WTC11 (cell line): ENCODE results near the gene GSTO2. TPM values are rescaled to one million over a fixed set of nuclear protein-coding genes. Genes with fewer than 3 reads are reported as not detected.
A peak's percentile ranks its signal among the peaks of the same experiment; 100 is the strongest.

Source experiments
- ATAC-seq: fragments of 200-7000 bp; cut with Tn5 transposase; 2 replicates; pipeline ENCODE4 v1.10.0; 2021; ENCODE audit warnings: mild to moderate bottlenecking, moderate library complexity
- CTCF ChIA-PET: fragments of 300-600 bp; sonication (Branson Sonifier 250); formaldehyde crosslinking; loops from one replicate; lab custom pipeline; 2021; ENCODE audit warnings: antibody characterized with exemption; lab: Charles Lee
- POLR2A ChIA-PET: fragments of 350-600 bp; sonication (Branson Sonifier 250); formaldehyde crosslinking; loops from one replicate; lab custom pipeline; 2021; ENCODE audit warnings: antibody characterized with exemption; lab: Charles Lee
- DNase-seq: peaks from one replicate; pipeline ENCODE4 v3.0.0; 2021; ENCODE audit warnings: low spot score
- H3K27ac Mint-ChIP-seq: 2 replicates; pipeline ENCODE4 v1.8.0; 2021; ENCODE audit warnings: mixed read lengths
- H3K27me3 Mint-ChIP-seq: 2 replicates; pipeline ENCODE4 v1.8.0; 2021; ENCODE audit warnings: low read depth, mild to moderate bottlenecking, moderate library complexity, mixed read lengths
- H3K36me3 Mint-ChIP-seq: 2 replicates; pipeline ENCODE4 v1.8.0; 2021; ENCODE audit warnings: mixed read lengths
- H3K4me1 Mint-ChIP-seq: 2 replicates; pipeline ENCODE4 v1.8.0; 2022; ENCODE audit warnings: mixed read lengths
- H3K4me3 Mint-ChIP-seq: 2 replicates; pipeline ENCODE4 v1.8.0; 2021; ENCODE audit warnings: mild to moderate bottlenecking, moderate library complexity, mixed read lengths
- H3K9me3 Mint-ChIP-seq: 2 replicates; pipeline ENCODE4 v1.8.0; 2021; ENCODE audit warnings: mixed read lengths
- ATF1 ChIP-seq: sonication (generic); formaldehyde crosslinking; IDR thresholded peaks from 2 replicates; pipeline ENCODE4 v1.8.1; 2023; ENCODE audit warnings: mild to moderate bottlenecking, moderate library complexity, missing genetic modification reagents
- ATF2 ChIP-seq: sonication (generic); formaldehyde crosslinking; IDR thresholded peaks from 2 replicates; pipeline ENCODE4 v1.8.1; 2022; ENCODE audit warnings: low read depth, missing genetic modification reagents, borderline replicate concordance
- CTCF ChIP-seq: fragments of 200-600 bp; IDR thresholded peaks from 2 replicates; pipeline ENCODE4 v1.8.0; 2022; ENCODE audit warnings: antibody characterized with exemption
- E2F5 ChIP-seq: sonication (generic); formaldehyde crosslinking; IDR thresholded peaks from 2 replicates; pipeline ENCODE4 v1.8.1; 2022; ENCODE audit warnings: mild to moderate bottlenecking, moderate library complexity, missing genetic modification reagents
- FOXP1 ChIP-seq: sonication (generic); formaldehyde crosslinking; IDR thresholded peaks from 2 replicates; pipeline ENCODE4 v1.8.0; 2022; ENCODE audit warnings: missing genetic modification reagents, mild to moderate bottlenecking, moderate library complexity, borderline replicate concordance
- FOXP4 ChIP-seq: sonication (generic); formaldehyde crosslinking; IDR thresholded peaks from 2 replicates; pipeline ENCODE4 v1.8.0; 2022; ENCODE audit warnings: mild to moderate bottlenecking, missing genetic modification reagents
- GRHL2 ChIP-seq: fragments of 250-450 bp; sonication (Bioruptor Pico); IDR thresholded peaks from 2 replicates; pipeline ENCODE4 v1.8.0; 2022; ENCODE audit warnings: mild to moderate bottlenecking, moderate library complexity; ENCODE audit not compliant: insufficient replicate concordance, severe bottlenecking
- NFATC4 ChIP-seq: fragments of 250-450 bp; sonication (Bioruptor Pico); IDR thresholded peaks from 2 replicates; pipeline ENCODE4 v1.9.0; 2021; ENCODE audit warnings: mild to moderate bottlenecking
- NR1H2 ChIP-seq: sonication (generic); formaldehyde crosslinking; IDR thresholded peaks from 2 replicates; pipeline ENCODE4 v1.9.0; 2021; ENCODE audit warnings: mild to moderate bottlenecking, moderate library complexity, missing genetic modification reagents
- RELA ChIP-seq: sonication (generic); formaldehyde crosslinking; IDR thresholded peaks from 2 replicates; pipeline ENCODE4 v1.8.1; 2022; ENCODE audit warnings: missing genetic modification reagents, mild to moderate bottlenecking, borderline replicate concordance
- TCF7 ChIP-seq: sonication (generic); formaldehyde crosslinking; IDR thresholded peaks from 2 replicates; pipeline ENCODE4 v1.8.0; 2022; ENCODE audit warnings: mild to moderate bottlenecking, low read depth, missing genetic modification reagents, moderate library complexity
- TEAD4 ChIP-seq: sonication (generic); formaldehyde crosslinking; IDR thresholded peaks from 2 replicates; pipeline ENCODE4 v1.8.0; 2022; ENCODE audit warnings: mild to moderate bottlenecking, missing genetic modification reagents
- USF1 ChIP-seq: sonication (generic); formaldehyde crosslinking; IDR thresholded peaks from 2 replicates; pipeline ENCODE4 v1.8.0; 2022; ENCODE audit warnings: mild to moderate bottlenecking, missing genetic modification reagents
- ZNF423 ChIP-seq: fragments of 250-450 bp; sonication (Bioruptor Pico); IDR thresholded peaks from 2 replicates; pipeline ENCODE4 v2.1.2; 2022; ENCODE audit warnings: mild to moderate bottlenecking, moderate library complexity
- ZNF532 ChIP-seq: fragments of 250-450 bp; sonication (Bioruptor Pico); IDR thresholded peaks from 2 replicates; pipeline ENCODE4 v1.9.0; 2021; ENCODE audit warnings: mild to moderate bottlenecking, borderline replicate concordance
- total RNA-seq: library from RNA; stranded (reverse); gene quantifications from 3 replicates; pipeline ENCODE4 v1.2.3, GENCODE V29; 2021
- TF ChIP-seq, protein P1 (sequence below): fragments of 250-450 bp; sonication (Bioruptor Pico); IDR thresholded peaks from 2 replicates; pipeline ENCODE4 v1.8.0; 2021; ENCODE audit warnings: mild to moderate bottlenecking
- TF ChIP-seq, protein P2 (sequence below): sonication (generic); formaldehyde crosslinking; IDR thresholded peaks from 2 replicates; pipeline ENCODE4 v1.8.1; 2023; ENCODE audit warnings: mild to moderate bottlenecking, missing genetic modification reagents
- TF ChIP-seq, protein P3 (sequence below): sonication (generic); formaldehyde crosslinking; IDR thresholded peaks from 2 replicates; pipeline ENCODE4 v1.8.0; 2022; ENCODE audit warnings: mild to moderate bottlenecking, missing genetic modification reagents

GSTO2 gene
- total RNA-seq, 1 experiment from 2014 or later, result 10.7 TPM

DNA sequence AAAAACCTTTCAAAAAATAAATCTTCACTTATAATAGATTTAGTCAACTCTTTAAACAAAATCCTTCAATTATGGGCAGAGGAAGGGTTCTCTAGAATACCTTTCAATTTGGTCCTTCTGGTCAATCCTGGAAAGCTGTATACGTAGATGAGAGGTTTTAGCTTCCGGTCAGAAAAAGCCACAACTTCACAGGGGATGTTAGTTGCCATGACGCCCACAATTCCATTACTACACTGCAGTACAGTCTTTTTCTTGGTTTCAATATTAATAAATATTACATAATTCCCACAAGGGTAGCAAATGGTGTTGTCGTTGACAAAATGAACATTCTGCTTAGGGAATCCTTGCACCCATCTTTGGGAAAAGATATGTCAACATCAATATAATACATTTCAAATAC is 38.5 kb upstream of the GSTO2 start (continued):
- TF ChIP-seq ZNF532 (CRISPR knock-in tag) (no peak), FOXP4 (no peak), TCF7 (CRISPR knock-in tag) (no peak), ATF2 (CRISPR knock-in tag) (no peak), RELA (CRISPR knock-in tag) (no peak)
- TF ChIP-seq, protein P1, sequence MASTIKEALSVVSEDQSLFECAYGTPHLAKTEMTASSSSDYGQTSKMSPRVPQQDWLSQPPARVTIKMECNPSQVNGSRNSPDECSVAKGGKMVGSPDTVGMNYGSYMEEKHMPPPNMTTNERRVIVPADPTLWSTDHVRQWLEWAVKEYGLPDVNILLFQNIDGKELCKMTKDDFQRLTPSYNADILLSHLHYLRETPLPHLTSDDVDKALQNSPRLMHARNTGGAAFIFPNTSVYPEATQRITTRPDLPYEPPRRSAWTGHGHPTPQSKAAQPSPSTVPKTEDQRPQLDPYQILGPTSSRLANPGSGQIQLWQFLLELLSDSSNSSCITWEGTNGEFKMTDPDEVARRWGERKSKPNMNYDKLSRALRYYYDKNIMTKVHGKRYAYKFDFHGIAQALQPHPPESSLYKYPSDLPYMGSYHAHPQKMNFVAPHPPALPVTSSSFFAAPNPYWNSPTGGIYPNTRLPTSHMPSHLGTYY (CRISPR knock-in tag), result no peak
- TF ChIP-seq, protein P2, sequence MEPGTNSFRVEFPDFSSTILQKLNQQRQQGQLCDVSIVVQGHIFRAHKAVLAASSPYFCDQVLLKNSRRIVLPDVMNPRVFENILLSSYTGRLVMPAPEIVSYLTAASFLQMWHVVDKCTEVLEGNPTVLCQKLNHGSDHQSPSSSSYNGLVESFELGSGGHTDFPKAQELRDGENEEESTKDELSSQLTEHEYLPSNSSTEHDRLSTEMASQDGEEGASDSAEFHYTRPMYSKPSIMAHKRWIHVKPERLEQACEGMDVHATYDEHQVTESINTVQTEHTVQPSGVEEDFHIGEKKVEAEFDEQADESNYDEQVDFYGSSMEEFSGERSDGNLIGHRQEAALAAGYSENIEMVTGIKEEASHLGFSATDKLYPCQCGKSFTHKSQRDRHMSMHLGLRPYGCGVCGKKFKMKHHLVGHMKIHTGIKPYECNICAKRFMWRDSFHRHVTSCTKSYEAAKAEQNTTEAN (CRISPR knock-in tag), result no peak

DNA sequence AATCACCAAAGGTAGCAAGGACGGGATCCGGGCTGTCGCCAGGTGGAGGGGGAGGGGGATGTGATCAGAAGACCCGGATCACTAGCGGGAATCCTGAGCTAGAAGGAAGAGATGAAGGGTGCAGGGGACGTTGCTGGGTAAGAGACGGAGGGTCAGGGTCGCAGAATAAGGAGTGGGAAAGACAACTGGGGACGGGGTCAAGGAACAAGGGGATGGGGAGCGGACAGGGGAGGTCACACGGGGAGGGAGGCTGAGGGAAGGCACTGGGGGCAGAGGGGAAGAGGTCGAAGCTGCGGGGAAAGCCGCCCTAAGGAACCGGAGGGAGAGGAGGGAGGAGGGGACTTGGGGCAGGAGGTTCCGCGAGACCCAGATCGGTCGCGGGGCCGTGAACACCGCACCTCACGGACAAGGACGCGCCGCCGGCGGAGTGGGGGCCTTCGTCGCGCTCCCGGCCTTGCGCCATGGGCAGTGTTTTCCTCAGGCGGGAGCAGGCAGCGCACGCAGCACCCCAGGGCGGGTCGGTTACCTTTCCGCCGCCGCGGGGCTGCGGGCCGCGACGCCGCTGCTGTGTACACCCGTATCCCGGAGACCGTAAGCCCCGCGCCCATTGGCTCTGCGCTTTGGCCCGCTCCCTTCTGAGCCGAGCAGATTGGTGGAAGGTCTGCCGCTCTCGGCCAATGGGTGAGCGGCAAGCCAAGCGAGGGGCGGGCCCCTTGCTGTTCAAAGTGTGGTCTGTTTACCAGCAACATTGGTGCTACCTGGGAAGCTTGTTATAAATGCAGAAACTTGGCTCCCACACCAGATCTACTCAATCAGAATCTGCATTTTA is 37.0 kb upstream of the GSTO2 start, which contains the start of gene CFAP43:
TSS of gene CFAP43 (minus strand) at position 581 of the 829 bp plus-strand sequence. CDS start at position 463, 118 bp downstream.
- peaks cover 16% of the 10 kb centered on the region for H3K36me3 Mint-ChIP-seq
- H3K9me3 Mint-ChIP-seq, result peaks cover 32% of the 10 kb centered on the region
- DNase-seq, result peak; percentile 98
- H3K4me3 Mint-ChIP-seq, result peak within 1 kb of the TSS; percentile 84
- POLR2A ChIA-PET, result interaction anchor here (0.6 to 1.5 kb wide), 4 partner anchors 9 to 596 kb away, joined by 4 to 6 read pairs (median 4); partner anchors contain the start of gene SFR1
- peaks cover 8% of the 10 kb centered on the region; the same call in 1 of the 2 replicates for H3K4me1 Mint-ChIP-seq
- peaks cover 13% of the 10 kb centered on the region for H3K27me3 Mint-ChIP-seq
- peak within 1 kb of the TSS; percentile 76 for H3K27ac Mint-ChIP-seq
- CTCF ChIA-PET, result no interaction called here
- peak; percentile 99 for ATAC-seq
- TF ChIP-seq TCF7 (CRISPR knock-in tag), result no peak
- TF ChIP-seq, protein P3, sequence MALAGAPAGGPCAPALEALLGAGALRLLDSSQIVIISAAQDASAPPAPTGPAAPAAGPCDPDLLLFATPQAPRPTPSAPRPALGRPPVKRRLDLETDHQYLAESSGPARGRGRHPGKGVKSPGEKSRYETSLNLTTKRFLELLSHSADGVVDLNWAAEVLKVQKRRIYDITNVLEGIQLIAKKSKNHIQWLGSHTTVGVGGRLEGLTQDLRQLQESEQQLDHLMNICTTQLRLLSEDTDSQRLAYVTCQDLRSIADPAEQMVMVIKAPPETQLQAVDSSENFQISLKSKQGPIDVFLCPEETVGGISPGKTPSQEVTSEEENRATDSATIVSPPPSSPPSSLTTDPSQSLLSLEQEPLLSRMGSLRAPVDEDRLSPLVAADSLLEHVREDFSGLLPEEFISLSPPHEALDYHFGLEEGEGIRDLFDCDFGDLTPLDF (CRISPR knock-in tag), result no peak
- no peak for TF ChIP-seq CTCF
- TF ChIP-seq USF1, result no peak
- TF ChIP-seq E2F5, result no peak
- TF ChIP-seq NFATC4 (CRISPR knock-in tag), result no peak
- TF ChIP-seq FOXP1 (CRISPR knock-in tag), result peak; percentile 78; the same call in 1 of the 2 replicates
- no peak for TF ChIP-seq TEAD4 (CRISPR knock-in tag)
- TF ChIP-seq ZNF423 (CRISPR knock-in tag), result peak; percentile 36; the same call in 1 of the 2 replicates
- no peak for TF ChIP-seq ATF1
- no peak for TF ChIP-seq NR1H2
- TF ChIP-seq GRHL2 (CRISPR knock-in tag), result no peak
